ENCODE data around the gene GPR160.

GRCh38 chr3:169998668-169999131, 39.1 kb upstream of the GPR160 start:
- no peak for TF ChIP-seq CTCF (IDR thresholded peaks at IDR 0.05)
- no peak for TF ChIP-seq POLR2A (IDR thresholded peaks at IDR 0.05)
- TF ChIP-seq POLR2AphosphoS5 (IDR thresholded peaks at IDR 0.05) = no peak

All from transverse colon (tissue), 4 donors.